HL-60 (cell line): ENCODE data around the gene CLIP2.
"Not testable (repeated sequence)": the region's sequence is repeated elsewhere in the genome, so short reads cannot be mapped to it uniquely, and the experiment has no call there.

Experiments
- DNase-seq, 2 experiments: peaks; one replicate each; pipeline ENCODE4 v3.0.0-alpha.2; 2010 to 2020; ENCODE audit warnings: low read depth in 1 of 2, low spot score in 1 of 2
- H3K27ac ChIP-seq: fragments of 250-450 bp; sonication (Bioruptor Pico); replicated peaks from 2 replicates; pipeline ENCODE4 v1.5.1; 2020; ENCODE audit warnings: mild to moderate bottlenecking, moderate library complexity
- H3K27me3 ChIP-seq: fragments of 250-450 bp; sonication (Bioruptor Pico); 2 replicates; pipeline ENCODE4 v1.5.1; 2021; ENCODE audit warnings: mild to moderate bottlenecking, moderate library complexity; ENCODE audit not compliant: insufficient read depth, poor library complexity, severe bottlenecking
- H3K4me3 ChIP-seq: replicated peaks from 2 replicates; pipeline ENCODE4 v1.5.1; 2011; ENCODE audit warnings: mild to moderate bottlenecking, control low read depth, low read length; ENCODE audit not compliant: insufficient read depth
- CTCF ChIP-seq: IDR thresholded peaks from one replicate; pipeline ENCODE4 v1.5.1; 2011; ENCODE audit warnings: low read length, control low read depth, inconsistent platforms; ENCODE audit not compliant: insufficient read depth
- GABPA ChIP-seq: IDR thresholded peaks from 2 replicates; pipeline ENCODE4 v1.6.1; 2012; ENCODE audit warnings: low read depth
- POLR2AphosphoS5 ChIP-seq: IDR thresholded peaks from 2 replicates; pipeline ENCODE4 v1.6.1; 2012; ENCODE audit warnings: low read depth
- REST ChIP-seq: IDR thresholded peaks from 2 replicates; pipeline ENCODE4 v1.6.1; 2012; ENCODE audit warnings: low read depth; ENCODE audit not compliant: insufficient replicate concordance
- SPI1 ChIP-seq: IDR thresholded peaks from 2 replicates; pipeline ENCODE4 v1.6.1; 2012; ENCODE audit warnings: low read depth, mild to moderate bottlenecking, borderline replicate concordance

Gene CLIP2

GRCh38 chr7:74430961-74431466, 141.8 kb downstream of the CLIP2 start:
- H3K27ac ChIP-seq: no peak overlapping the region

GRCh38 chr7:74437291-74437571, 148.0 kb downstream of the CLIP2 start:
- not testable (repeated sequence) for H3K27me3 ChIP-seq, H3K4me3 ChIP-seq, H3K27ac ChIP-seq, DNase-seq

More at GRCh38 chr7:74430961-74431466, 141.8 kb downstream of the CLIP2 start:
- DNase-seq: no peak
- no peak for TF ChIP-seq POLR2AphosphoS5
- TF ChIP-seq REST: no peak
- TF ChIP-seq CTCF: no peak
- no peak for TF ChIP-seq GABPA
- TF ChIP-seq SPI1: no peak
- no peaks in the 10 kb centered on the region for H3K27me3 ChIP-seq
- H3K4me3 ChIP-seq: no peak overlapping the region

GRCh38 chr7:74438327-74438726, 149.1 kb downstream of the CLIP2 start:
- DNase-seq: no peak
- no peak overlapping the region for H3K27ac ChIP-seq
- H3K4me3 ChIP-seq: no peak overlapping the region
- no peak for TF ChIP-seq SPI1
- TF ChIP-seq REST: no peak
- no peak for TF ChIP-seq CTCF
- no peak for TF ChIP-seq POLR2AphosphoS5
- no peak for TF ChIP-seq GABPA
- no peaks in the 10 kb centered on the region for H3K27me3 ChIP-seq

GRCh38 chr7:74439541-74439940, 150.3 kb downstream of the CLIP2 start:
- Histone ChIP-seq H3K27ac (no peak overlapping the region), H3K4me3 (no peak overlapping the region), H3K27me3 (no peaks in the 10 kb centered on the region)
- TF ChIP-seq POLR2AphosphoS5: no peak
- no peak for TF ChIP-seq SPI1
- no peak for TF ChIP-seq GABPA
- no peak for TF ChIP-seq CTCF
- DNase-seq: no peak

- not testable (repeated sequence) for H3K27ac ChIP-seq, H3K27me3 ChIP-seq, H3K4me3 ChIP-seq, DNase-seq
Measured at GRCh38 chr7:74440143-74440542, 150.9 kb downstream of the CLIP2 start.
